HG02840 (cell line): ENCODE results near the gene PRKCA.

Experiments
- ATAC-seq: cut with Tn5 transposase; IDR thresholded peaks from one replicate; pipeline ENCODE4 v1.9.1; 2021; ENCODE audit warnings: mild to moderate bottlenecking, moderate library complexity, moderate number of reproducible peaks; ENCODE audit not compliant: unreplicated experiment, low FRiP score

The PRKCA gene

DNA sequence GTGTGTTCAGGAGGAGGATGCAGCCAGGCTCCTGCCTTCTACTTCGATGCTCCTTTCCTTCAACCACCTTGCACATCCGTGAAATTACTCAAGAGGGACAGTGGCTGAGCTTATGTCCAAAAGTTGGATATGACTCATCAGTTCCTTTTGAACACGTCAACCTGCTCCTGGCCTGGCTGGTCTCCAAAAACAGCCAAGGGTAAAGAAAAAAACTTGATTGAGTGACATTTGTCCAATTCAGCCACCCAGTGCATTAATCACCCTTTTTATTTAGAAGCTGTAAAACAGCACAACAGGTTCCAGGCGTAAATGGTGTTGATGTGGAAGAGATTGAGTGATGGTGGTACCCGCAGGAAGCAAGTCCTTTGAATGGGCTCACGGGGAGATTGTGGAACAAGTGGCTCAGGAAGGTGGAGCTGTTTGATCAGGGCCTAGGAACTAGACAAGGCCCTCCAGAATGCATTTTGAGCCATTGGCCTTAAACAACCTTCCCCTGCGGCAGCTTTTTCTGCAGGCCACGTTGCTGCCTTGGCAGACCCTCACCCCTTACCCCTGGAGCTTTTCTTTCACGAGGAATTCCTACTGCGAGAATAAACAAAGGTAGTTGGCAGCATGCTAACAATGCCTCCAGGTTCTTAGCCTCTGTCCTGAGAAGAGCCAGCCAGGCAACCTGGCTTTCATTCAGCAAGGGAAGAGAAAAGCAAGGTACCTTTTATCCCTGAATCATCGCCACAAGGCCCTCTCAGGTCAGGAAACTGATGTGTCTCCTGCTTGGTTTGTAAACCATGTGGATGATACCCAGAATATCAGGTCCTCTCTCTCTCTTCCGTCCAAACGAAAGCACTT, 359.2 kb downstream of the PRKCA start:
- no peak for ATAC-seq

DNA sequence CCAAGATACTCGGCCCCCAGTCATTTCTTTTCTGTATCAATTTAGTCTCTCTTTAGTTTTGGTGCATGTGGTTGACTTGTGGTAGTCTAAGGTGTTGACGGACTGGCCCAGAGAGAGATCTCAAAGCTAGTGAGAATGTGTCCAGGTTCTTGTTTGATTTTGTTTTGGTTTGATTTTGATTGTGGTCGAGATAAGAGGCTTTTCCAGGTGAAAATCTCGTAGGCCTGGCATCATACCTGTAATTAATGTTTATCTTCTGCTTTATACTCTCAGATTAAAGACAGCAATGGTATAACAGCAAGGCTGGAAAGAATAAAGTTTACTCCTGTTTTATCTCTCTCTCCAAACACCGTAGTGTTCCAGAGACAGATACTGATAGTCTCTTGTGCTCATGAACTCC, 360.1 kb downstream of the PRKCA start:
- ATAC-seq: no peak

DNA sequence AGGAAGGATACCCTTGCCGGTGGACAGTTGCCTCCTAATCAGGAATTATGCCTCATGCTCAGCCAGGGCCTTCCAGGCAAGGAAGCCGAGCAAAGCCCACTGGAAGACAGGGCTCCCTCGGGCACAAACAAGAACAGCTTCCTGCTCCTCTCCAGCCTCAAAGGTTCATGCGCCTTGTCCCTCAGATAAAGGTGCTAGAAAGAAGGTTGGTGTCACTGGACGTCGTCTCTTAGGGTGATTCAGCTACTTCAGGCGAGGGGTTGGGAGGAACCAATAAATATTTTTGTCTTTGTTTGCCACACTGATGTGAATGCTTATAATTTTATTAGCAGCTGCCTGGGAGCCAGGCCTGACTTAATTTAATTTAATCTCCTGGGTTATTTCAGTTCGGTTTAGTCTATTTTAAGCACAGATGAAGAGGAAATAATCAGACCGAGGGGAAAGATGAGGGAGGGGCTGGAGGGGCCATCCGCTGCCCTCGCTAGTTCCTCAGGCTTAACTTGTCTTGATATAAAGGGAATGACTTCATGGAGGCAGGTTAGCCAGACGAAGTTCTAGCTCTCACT, 360.7 kb downstream of the PRKCA start:
- ATAC-seq: no peak

DNA sequence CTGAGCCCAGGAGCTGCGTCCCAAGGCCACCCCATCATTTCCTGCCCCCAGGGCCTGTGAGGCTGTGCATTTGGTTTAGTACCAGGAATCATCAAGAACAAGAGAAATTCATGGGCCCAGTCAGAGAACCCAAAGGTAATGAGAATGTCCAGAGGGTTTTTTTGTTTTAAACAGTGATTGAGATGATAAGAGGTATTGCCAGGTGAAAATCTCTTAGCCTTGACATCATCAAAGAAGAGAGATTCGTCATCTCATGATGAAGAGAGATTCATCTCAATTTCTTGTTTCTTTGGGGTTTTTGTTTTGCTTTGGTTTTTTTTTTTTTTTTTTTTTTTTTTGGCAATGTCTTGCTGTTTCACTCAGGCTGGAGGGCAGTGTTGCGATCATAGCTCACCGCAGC, 361.9 kb downstream of the PRKCA start:
- no peak for ATAC-seq

DNA sequence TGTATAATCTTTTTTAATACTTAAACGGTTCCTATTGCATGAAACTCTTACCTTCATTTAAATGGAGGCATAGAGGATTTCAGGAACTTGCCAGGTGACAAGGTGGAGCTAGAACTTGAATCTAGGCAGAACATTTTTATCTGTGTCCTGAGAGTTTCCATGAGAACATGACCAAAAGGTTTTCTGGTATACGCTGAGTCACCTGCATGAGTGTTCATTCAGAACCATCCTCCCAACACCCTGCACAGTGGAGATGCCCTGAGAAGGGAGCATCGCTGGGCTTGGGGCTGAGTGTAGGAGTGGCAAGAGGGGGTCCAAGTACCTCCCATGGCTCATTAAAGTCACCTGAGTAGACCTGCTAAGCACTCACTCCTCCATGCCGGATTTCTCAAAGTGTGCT, 362.8 kb downstream of the PRKCA start:
- no peak for ATAC-seq

DNA sequence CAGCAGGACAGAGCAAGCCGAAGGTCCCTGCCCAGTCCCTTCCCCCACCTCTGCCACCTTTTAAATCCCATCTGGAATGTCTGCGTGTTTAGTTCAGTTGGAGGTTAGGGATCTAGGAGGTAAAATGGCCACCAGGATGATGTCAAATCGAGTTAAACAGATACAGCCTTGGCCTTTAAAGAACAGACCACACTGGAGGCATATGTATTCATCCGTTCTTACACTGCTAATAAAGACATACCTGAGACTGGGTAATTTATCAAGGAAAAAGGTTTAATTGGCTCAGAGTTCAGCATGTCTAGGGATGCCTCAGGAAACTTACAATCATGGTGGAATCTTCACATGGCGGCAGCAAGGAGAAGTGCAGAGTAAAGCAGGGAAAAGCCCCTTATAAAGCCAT, 364.7 kb downstream of the PRKCA start:
- no peak for ATAC-seq

DNA sequence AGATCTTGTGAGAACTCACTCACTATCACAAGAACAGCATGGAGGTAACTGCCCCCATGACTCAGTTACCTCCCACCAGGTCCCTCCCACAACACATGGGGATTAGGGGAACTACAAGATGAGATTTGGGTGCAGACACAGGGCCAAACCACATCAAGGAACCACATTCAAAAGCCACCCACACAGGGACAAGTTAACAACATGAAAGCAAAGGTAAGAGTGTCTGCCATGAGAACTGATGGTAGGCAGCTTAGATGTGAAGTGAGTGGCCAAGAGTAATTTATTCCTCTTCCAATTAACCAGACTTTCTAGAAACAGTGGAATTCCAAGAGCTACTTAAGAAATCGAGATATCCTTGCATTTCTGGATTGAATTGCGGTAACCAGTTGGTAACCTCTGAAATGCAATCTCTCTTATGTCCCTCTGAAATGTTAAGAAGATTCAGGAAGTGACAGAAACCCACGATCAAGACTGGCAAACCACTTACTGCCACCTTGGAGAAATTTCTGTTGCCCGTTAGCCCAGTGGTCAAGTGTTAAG, 365.1 kb downstream of the PRKCA start:
- no peak for ATAC-seq

DNA sequence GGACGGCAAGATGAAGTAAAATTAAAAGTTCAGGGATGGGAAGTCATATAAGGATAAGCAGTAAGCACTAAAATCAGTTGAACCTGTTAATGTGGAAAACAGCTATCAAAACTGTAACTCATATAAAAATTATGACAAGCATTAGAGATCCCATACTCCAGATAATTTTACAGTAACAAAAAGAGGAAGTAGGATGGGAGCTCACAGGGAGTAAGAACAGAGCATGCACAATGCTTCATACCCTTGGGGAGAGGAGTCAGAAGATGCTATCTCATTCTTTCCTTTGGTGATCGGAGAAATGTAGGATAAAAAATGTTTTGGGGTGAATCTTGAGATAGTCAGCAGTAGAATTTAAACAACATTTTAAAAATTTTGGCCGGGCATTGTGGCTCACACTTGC, 367.8 kb downstream of the PRKCA start:
- no peak for ATAC-seq

DNA sequence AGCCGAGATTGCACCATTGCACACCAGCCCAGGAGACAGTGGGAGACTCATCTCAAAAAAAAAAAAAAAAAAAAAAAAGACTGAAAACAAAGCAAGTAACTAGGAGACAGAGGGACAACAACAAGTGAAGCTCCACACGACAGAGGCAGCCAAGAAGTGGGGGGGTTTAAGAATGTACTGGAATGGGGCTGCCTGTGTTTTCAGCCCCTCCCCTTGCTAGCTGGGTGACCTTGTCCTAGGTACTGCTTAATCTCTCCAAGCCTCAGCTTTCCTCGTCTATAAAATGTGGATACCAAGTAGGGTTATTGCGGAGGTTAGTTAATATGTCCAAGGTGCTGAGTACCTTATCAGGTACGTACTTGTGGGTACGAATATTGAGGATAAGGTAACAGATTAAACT, 368.7 kb downstream of the PRKCA start:
- no peak for ATAC-seq

DNA sequence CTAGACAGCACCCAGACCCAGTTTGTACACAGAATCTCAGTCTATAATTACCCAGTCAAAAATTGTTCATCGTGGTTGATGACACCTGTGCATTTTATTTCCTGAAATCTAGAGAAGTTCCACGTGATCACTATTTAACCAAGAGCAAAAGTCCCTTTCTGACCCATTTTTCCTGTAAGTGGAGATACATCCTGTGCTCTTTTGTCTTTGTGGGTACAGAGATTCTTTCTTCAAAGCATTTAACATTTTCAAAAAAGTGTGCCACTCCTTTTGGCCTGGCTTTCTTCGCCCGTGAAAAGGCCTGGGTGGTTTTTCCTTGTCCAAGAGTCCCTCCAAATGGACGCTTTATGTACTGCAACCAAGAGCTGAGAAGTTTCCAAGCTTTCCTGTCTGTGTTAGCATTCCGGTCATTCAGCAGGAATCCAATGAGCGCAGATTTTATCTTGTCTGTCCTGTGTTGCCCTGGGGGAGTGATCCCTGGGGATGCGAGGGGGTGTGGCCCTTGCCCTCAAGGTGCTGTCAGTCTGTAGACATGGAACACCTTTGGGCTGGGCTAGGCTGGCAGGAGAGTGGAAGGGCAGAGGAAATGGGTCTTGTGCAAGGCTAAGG, 371.4 kb downstream of the PRKCA start:
- ATAC-seq: no peak

DNA sequence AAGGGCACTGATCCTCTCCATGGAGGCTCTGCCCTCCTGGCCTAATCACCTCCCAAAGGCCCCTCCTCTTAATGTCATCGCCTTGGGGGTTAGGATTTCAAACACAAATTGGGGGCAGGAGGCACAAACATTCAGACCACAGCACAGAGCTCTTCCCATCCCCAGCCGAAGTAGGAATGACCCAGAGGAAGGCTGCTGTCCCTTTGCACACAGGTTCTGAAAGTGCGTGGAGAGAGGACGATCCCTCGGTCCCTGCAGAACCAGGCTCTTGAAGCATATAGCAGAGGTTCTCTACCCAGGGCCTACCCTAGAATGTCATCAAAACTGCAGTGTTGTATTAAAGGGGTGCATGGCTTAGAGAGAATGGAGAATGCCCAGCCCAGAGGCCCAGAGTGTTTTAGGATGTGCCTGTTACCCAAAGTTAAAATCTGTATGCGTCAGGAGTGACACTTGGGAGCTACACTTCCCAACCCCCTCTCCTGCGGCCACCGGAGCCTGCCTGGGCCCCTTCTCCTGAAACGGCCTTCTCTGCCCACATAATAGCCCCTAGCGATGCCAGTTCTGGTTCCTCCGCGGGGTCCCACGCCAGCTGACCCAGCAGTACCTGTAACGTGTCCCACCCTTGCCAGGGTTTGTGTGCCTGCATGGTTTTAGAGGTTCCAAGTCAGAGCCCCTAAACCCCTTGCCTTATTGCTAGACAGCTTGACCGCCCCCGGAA, 373.0 kb downstream of the PRKCA start:
- ATAC-seq: no peak

DNA sequence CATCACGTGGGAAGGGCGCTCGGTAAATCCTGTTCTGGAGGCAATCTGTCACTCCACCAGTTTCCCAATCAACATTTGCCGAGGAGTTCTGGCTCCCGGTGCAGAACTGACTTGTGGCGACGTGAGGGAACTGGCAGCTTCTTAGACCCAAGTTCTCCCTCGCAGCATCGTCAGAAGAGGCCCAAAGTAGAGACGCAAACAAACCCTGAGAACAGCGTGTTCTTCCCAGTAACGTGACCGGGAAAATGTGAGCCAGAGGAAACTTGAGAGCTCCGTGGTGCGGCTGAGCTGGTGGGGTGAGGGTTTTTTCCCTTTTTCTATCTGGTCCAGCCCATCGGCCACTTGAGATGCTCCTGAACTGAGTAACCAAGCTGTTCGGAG, 373.6 kb downstream of the PRKCA start:
- ATAC-seq: no peak

DNA sequence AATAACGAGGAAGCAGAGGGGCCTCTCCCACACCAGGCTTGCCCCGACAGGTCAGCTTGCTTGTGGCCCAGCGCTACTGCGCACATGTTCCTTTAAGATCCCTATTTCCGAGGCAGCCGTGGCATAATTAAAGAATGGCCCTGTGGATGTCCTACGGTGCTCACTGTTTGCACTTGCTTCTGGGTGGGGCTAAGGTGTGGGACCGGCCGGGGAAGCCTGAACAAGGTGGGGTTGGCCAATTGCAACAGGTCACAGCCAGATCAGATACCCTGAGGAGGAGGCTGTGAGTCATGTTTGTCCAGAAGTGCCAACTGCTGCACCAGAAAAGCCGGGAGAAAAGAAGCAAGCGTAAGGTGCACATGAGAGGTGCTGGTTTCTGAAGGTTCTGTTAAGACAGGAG, 374.0 kb downstream of the PRKCA start:
- ATAC-seq: no peak

DNA sequence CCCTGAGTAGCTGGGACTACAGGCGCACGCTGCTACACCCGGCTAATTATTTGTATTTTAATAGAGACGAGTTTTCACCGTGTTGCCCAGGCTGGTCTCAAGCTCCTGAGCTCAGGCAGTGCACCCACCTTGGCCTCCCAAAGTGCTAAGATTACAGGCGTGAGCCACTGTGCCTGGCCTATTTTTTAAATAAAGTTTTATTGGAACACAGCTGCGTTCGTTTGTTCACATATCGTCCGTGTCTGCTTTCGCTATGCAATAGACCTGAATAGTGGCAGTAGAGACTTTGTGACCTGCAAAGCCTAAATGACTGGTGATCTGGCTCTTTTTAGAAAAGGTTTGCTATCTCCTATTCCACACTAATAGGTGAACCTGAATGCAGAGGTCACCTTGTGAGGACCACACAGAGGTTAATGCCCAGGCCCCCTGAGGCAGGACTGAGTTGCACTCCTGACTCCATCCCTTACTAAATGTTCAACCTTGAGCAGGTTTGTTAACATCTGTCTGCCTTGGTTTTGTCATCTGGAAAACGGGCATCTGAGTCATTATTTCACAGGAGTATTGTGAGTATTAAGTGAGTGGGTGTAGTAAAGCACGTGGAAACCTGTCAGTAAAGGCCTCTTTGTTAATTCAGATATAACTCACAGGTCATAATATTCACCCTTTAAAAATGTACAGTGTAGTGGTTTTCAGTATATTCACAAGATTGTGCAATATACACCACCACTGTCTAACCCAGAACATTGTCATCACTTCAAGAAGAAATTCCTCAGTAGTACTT, 375.0 kb downstream of the PRKCA start:
- ATAC-seq: no peak

DNA sequence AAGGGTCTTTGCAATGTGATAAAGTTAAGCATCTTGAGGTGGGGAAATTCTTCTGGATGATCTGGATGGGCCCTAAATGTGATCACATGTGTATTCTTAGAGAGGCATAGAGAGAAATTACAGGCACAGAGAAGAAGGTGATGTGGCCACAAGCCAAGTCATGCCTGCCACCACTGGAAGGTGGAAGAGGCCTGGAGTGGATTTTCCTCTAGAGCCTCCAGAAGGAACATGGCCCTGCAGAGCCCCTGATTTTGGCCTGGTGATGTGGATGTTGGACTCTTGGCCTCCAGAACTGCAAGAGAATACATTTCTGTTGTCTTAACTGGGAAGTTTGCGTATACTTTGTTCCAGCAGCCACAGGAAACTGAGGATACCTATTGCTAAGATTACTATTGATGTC, 375.6 kb downstream of the PRKCA start:
- no peak for ATAC-seq

DNA sequence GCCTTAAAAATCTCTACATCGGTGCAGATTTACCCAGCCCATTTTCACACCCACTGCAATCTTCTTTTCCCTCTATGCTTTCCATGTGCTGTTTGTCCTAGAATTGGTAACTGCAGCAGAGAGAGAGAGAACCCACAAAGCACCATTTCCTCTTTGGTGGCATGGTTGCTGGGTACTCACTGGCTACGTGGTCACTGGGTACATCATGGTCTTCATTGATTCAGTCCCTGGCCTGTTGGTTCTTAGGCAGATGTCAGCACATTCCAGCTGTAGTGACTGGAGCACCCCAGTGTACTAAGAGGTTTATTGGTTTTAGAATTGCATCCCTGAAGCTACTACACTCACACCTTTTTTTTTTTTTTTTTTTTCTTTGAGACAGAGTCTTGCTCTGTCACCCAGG, 376.4 kb downstream of the PRKCA start:
- no peak for ATAC-seq

DNA sequence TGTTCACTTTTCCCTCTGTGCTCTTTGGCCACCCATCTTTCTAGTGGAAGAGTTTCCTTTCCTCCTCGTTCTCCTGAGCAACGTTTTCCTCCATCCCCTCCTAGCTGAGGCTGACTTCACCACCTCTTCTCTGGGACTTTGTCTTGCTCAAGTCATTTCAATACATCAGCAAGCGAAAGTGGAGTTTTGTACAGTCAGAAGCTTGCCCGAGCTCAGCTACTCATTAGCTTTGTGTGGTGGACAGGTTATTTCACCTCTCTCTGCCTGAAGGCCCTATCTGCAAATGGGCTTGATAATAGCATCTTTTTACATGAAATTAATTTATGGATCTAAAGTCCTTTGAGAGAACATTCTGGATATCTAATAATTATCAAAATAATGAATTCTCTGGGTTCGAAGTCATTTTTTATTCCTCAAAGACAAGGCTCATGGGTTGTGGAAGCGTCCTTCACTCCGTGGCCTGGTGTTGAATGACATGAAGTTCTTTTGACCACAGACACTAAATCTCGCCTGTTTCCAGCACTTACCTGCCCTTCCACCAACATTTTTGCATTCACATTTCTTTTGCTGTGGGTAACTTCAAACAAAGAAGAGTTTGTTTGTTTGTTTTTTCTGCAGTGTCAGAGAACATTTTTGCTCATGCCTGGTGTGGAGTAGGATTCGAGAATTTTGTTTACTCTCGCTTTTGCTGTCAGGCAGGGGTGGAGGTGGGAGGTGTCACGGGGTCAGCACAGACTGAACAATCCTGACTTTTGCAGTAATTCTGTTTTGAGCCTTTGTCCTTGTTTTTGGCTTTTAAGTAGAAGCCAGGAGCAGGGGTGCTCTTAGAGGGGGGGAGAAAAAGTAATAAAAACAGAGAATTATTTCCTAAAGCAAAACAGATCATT, 377.5 kb downstream of the PRKCA start:
- ATAC-seq: peak; percentile 73

DNA sequence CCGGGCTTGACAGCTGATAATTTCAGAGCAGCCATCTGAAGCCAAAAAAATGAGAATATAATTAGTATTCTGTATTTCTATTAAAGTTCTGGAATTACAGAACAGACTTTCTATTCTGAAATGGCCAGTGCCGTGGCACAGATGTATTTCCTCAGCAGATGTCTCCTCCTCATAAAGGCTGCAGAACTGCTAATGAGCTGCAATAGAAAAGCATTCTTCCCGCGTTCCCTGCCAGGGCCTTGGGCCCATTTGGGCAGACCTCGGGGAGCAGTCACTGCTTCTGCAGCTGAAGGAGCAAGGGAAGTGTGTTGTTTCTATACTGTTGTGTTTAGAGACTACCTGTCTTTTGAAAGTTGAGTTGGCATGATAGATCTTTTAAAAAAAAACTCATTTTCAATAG, 379.9 kb downstream of the PRKCA start:
- no peak for ATAC-seq

DNA sequence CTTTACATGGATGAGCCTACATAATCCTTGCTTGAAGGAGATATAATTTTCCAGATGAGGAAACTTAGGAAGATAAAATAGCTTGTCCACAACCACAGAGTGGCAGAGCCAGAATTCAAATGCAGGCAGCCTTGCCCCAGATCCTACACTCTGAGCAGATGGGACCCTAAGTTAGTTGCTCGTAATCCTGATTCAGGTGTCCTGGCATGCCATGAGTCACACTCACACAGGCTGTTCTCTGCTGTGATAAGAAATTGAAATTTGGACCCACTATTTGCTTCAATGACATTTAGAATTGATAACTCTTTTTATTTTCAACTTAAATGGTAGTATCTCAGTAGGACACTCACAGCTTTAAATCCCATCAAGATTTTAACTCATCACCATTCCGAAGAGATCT, 381.8 kb downstream of the PRKCA start:
- ATAC-seq: no peak
